ENCODE data around the gene D2HGDH.

DNA sequence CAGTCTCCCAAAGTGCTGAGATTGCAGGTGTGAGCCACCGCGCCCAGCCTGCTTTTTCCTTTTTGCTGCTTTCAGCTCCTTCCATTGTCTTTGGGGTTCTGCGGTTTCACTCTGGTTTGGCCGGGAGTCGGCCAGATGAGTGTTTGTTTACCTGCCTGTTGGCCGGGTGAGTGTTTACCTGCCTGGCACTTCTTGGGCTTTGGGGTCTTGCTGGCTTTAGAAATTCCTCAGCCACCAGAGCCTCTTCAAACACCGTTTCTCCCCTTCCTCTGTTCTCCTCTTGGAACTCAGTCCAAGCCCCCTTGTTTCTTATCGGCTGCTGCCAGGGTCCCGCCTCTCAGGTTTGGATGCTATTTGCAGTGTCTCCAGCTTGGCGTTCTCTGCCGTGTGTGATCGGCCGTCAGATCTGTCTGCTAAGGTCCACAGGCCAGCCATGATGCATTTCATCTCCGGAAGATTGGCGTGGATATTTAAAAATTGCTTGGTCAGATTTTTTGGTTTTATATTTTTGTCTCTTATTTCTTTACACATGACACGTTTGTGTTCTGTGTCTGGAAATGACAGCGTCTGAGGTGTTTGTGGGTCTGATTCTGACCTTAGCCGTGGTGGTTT is 28.0 kb downstream of the D2HGDH start:
- TF ChIP-seq, protein P1, sequence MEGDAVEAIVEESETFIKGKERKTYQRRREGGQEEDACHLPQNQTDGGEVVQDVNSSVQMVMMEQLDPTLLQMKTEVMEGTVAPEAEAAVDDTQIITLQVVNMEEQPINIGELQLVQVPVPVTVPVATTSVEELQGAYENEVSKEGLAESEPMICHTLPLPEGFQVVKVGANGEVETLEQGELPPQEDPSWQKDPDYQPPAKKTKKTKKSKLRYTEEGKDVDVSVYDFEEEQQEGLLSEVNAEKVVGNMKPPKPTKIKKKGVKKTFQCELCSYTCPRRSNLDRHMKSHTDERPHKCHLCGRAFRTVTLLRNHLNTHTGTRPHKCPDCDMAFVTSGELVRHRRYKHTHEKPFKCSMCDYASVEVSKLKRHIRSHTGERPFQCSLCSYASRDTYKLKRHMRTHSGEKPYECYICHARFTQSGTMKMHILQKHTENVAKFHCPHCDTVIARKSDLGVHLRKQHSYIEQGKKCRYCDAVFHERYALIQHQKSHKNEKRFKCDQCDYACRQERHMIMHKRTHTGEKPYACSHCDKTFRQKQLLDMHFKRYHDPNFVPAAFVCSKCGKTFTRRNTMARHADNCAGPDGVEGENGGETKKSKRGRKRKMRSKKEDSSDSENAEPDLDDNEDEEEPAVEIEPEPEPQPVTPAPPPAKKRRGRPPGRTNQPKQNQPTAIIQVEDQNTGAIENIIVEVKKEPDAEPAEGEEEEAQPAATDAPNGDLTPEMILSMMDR (IDR thresholded peaks at IDR 0.05; ENCODE audit: low read depth, low read length, poor library complexity, severe bottlenecking): no peak
- no peak for TF ChIP-seq EZH2phosphoT487 (IDR thresholded peaks at IDR 0.05; ENCODE audit: borderline replicate concordance, low read length)

All from DOHH2 (cell line).